Measurements from ENCODE around the gene XKR3. TPM values are rescaled to one million over a fixed set of nuclear protein-coding genes. Genes with fewer than 3 reads are reported as not detected.

The XKR3 gene
- total and polyA plus RNA-seq, 5 donors = not detected

- Histone ChIP-seq H3K27ac (ENCODE audit: low read length) (no peak overlapping the region), H3K27me3 (ENCODE audit: control insufficient read depth, insufficient read depth) (no peaks in the 10 kb centered on the region), H3K9me3 (ENCODE audit: control insufficient read depth, low read length) (no peaks in the 10 kb centered on the region), H3K4me1 (ENCODE audit: control insufficient read depth, insufficient read depth, low read length) (no peaks in the 10 kb centered on the region), H3K4me3 (ENCODE audit: low read length) (no peak overlapping the region)
- 64% methylated on average over 1 of the region's 1 CpG for WGBS
- ATAC-seq = no peak
- peak in 1 of 3 donors; percentile 36 for DNase-seq
- intact Hi-C loops (cut with DNase I) = no loop called here
Measured at GRCh38 chr22:16834971-16835370, 9.8 kb upstream of the XKR3 start.

DNA sequence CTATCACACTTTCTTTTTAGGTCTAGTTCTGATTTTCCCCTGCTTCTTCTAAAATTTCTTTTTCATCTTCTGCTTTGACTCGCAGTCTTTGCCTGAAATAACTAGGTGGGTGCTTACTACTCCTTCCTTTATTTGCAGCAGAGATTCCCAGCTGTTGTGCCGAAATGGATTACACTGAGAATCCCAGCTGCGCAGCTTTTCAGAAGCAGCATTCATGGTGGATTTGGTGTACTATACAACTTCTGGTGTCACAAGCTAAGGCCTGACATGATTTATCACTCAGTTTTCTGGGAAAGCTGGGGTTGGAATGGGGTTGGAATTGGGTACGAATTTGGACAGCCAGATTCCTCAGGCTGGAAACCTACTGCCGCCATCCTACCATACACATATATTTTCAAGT lies 6.0 kb upstream of the XKR3 start:
- 85% methylated on average over 5 of the region's 5 CpGs for WGBS
- intact Hi-C loops (cut with DNase I) = no loop called here
- no peak for ATAC-seq

GRCh38 chr22:16829985-16830384 lies 4.8 kb upstream of the XKR3 start:
- Histone ChIP-seq H3K27ac (ENCODE audit: low read length) (no peak overlapping the region), H3K9me3 (ENCODE audit: control insufficient read depth, low read length) (no peaks in the 10 kb centered on the region), H3K4me3 (ENCODE audit: low read length) (no peak overlapping the region), H3K4me1 (ENCODE audit: control insufficient read depth, insufficient read depth, low read length) (no peaks in the 10 kb centered on the region), H3K27me3 (ENCODE audit: control insufficient read depth, insufficient read depth) (no peaks in the 10 kb centered on the region)
- intact Hi-C loops (cut with DNase I) = no loop called here
- 84% methylated on average over 3 of the region's 3 CpGs for WGBS
- no peak for DNase-seq
- ATAC-seq = no peak

More for the DNA sequence above, 6.0 kb upstream of the XKR3 start:
- DNase-seq = no peak
- no peaks in the 10 kb centered on the region for H3K27me3 ChIP-seq (ENCODE audit: control insufficient read depth, insufficient read depth)
- no peak overlapping the region for H3K4me3 ChIP-seq (ENCODE audit: low read length)
- no peak overlapping the region for H3K27ac ChIP-seq (ENCODE audit: low read length)
- no peaks in the 10 kb centered on the region for H3K9me3 ChIP-seq (ENCODE audit: control insufficient read depth, low read length)
- no peaks in the 10 kb centered on the region for H3K4me1 ChIP-seq (ENCODE audit: control insufficient read depth, insufficient read depth, low read length)

GRCh38 chr22:16828876-16829275 lies 3.7 kb upstream of the XKR3 start:
- Histone ChIP-seq H3K27ac (ENCODE audit: low read length) (no peak overlapping the region), H3K27me3 (ENCODE audit: control insufficient read depth, insufficient read depth) (no peaks in the 10 kb centered on the region), H3K4me1 (ENCODE audit: control insufficient read depth, insufficient read depth, low read length) (no peaks in the 10 kb centered on the region), H3K4me3 (ENCODE audit: low read length) (no peak overlapping the region), H3K9me3 (ENCODE audit: control insufficient read depth, low read length) (no peaks in the 10 kb centered on the region)
- DNase-seq = no peak
- WGBS = 74% methylated on average over 4 of the region's 4 CpGs
- intact Hi-C loops (cut with DNase I) = no loop called here
- no peak for ATAC-seq

DNA sequence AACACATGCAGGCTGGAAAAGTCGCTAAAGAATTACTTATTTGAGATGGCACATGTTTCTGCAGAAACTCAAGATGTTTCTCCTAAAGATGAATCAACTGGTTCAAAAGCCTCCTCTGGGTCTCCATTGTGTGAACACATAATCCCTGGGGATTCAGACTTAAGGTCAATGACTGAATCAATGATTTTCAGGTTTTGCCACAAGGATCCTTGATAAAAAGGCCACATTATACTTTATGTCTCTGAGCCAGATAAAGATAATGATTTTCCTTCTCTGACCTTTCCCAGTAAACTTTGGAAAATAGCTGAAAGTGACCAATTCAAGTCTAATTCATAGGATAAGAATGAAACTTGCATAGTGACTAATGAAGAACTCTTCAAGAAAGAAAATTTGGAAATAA lies 2.3 kb upstream of the XKR3 start:
- WGBS = 81% methylated on average over 1 of the region's 1 CpG
- Histone ChIP-seq H3K4me3 (ENCODE audit: low read length) (no peak overlapping the region), H3K4me1 (ENCODE audit: control insufficient read depth, insufficient read depth, low read length) (no peaks in the 10 kb centered on the region), H3K27ac (ENCODE audit: low read length) (no peak overlapping the region), H3K27me3 (ENCODE audit: control insufficient read depth, insufficient read depth) (no peaks in the 10 kb centered on the region), H3K9me3 (ENCODE audit: control insufficient read depth, low read length) (no peaks in the 10 kb centered on the region)
- intact Hi-C loops (cut with DNase I) = no loop called here
- ATAC-seq (no peak), DNase-seq (no peak)

DNA sequence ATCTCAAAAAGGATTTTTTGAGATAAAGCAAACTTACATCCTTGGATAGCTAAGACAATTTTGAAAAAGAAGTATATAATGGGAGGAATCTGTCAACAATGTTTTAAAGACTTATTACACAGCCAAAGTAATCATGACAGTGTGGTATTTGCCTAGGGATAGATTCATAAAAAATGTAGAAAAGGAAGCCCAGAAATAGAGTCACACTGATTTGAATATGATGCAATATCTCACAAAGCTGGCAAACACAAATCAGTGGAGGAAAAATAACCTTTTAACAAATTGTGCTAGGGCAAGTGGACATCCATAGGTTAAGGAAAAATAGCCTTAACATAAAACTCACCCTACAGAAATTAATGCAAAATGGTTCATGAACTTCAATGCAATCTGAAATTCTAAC lies 6.0 kb downstream of the XKR3 start:
- H3K9me3 ChIP-seq (ENCODE audit: control insufficient read depth, low read length) = no peaks in the 10 kb centered on the region
- no peaks in the 10 kb centered on the region for H3K4me1 ChIP-seq (ENCODE audit: control insufficient read depth, insufficient read depth, low read length)
- ATAC-seq (peak in 1 of 2 donors; percentile 61), DNase-seq (no peak)
- H3K27me3 ChIP-seq (ENCODE audit: control insufficient read depth, insufficient read depth) = no peaks in the 10 kb centered on the region
- H3K27ac ChIP-seq (ENCODE audit: low read length) = no peak overlapping the region
- H3K4me3 ChIP-seq (ENCODE audit: low read length) = no peak overlapping the region
- intact Hi-C loops (cut with DNase I) = no loop called here

- no peak overlapping the region for H3K4me3 ChIP-seq (ENCODE audit: low read length)
- peak in 1 of 2 donors; percentile 60 for ATAC-seq
- WGBS = 64% methylated on average over 2 of the region's 2 CpGs
- H3K4me1 ChIP-seq (ENCODE audit: control insufficient read depth, insufficient read depth, low read length) = no peaks in the 10 kb centered on the region
- H3K9me3 ChIP-seq (ENCODE audit: control insufficient read depth, low read length) = no peaks in the 10 kb centered on the region
- no peak overlapping the region for H3K27ac ChIP-seq (ENCODE audit: low read length)
- intact Hi-C loops (cut with DNase I) = no loop called here
- DNase-seq = no peak
- H3K27me3 ChIP-seq (ENCODE audit: control insufficient read depth, insufficient read depth) = no peaks in the 10 kb centered on the region
Measured at GRCh38 chr22:16818538-16818937, 6.7 kb downstream of the XKR3 start.

GRCh38 chr22:16815073-16815472 lies 10.1 kb downstream of the XKR3 start:
- Histone ChIP-seq H3K4me1 (ENCODE audit: control insufficient read depth, insufficient read depth, low read length) (no peaks in the 10 kb centered on the region), H3K4me3 (ENCODE audit: low read length) (no peak overlapping the region)
- 51% methylated on average over 1 of the region's 1 CpG for WGBS

DNA sequence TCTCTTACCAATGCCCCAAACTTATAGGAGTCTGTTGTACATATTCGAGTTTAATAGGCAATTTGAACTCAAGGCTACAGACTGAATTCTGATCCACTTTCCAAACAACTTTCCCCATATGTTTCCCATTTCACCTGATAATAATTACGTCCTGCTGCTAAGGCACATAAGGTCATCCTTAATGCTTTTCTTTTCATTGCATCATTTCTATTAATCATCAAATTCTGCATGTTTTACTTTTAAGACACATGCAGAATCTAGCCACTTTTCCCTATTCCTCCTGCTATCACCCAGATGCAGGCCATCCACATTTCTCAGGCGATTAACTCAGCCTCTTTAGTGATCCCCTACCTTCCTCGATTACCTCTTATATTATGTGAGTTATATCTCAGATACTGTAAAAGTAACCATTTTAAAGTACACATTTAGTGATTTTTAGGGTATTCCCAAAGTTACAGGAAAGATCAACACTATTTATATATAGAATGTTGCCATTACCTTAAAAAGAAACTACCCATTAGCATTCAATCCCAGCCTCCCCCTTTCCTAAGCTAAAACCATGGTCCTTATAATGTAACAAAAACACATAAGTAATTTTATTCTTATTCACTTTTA lies 14.9 kb downstream of the XKR3 start:
- no peak overlapping the region for H3K4me3 ChIP-seq (ENCODE audit: low read length)
- no peaks in the 10 kb centered on the region for H3K4me1 ChIP-seq (ENCODE audit: control insufficient read depth, insufficient read depth, low read length)
- no peak overlapping the region for H3K27ac ChIP-seq (ENCODE audit: low read length)
- WGBS = 73% methylated on average over 4 of the region's 4 CpGs
- ATAC-seq (no peak), DNase-seq (no peak)
- intact Hi-C loops (cut with DNase I) = no loop called here
- H3K9me3 ChIP-seq (ENCODE audit: control insufficient read depth, low read length) = no peaks in the 10 kb centered on the region
- H3K27me3 ChIP-seq (ENCODE audit: control insufficient read depth, insufficient read depth) = no peaks in the 10 kb centered on the region

More at GRCh38 chr22:16815073-16815472, 10.1 kb downstream of the XKR3 start:
- intact Hi-C loops (cut with DNase I) = no loop called here
- DNase-seq (no peak), ATAC-seq (no peak)
- Histone ChIP-seq H3K9me3 (ENCODE audit: control insufficient read depth, low read length) (no peaks in the 10 kb centered on the region), H3K27ac (ENCODE audit: low read length) (no peak overlapping the region), H3K27me3 (ENCODE audit: control insufficient read depth, insufficient read depth) (no peaks in the 10 kb centered on the region)

- Histone ChIP-seq H3K27ac (ENCODE audit: low read length) (no peak overlapping the region), H3K4me1 (ENCODE audit: control insufficient read depth, insufficient read depth, low read length) (no peaks in the 10 kb centered on the region), H3K27me3 (ENCODE audit: control insufficient read depth, insufficient read depth) (no peaks in the 10 kb centered on the region), H3K4me3 (ENCODE audit: low read length) (no peak overlapping the region), H3K9me3 (ENCODE audit: control insufficient read depth, low read length) (no peaks in the 10 kb centered on the region)
- 53% methylated on average over 2 of the region's 2 CpGs for WGBS
- ATAC-seq = no peak
- DNase-seq = no peak
- intact Hi-C loops (cut with DNase I) = no loop called here
Measured at GRCh38 chr22:16808744-16809143, 16.5 kb downstream of the XKR3 start.

DNA sequence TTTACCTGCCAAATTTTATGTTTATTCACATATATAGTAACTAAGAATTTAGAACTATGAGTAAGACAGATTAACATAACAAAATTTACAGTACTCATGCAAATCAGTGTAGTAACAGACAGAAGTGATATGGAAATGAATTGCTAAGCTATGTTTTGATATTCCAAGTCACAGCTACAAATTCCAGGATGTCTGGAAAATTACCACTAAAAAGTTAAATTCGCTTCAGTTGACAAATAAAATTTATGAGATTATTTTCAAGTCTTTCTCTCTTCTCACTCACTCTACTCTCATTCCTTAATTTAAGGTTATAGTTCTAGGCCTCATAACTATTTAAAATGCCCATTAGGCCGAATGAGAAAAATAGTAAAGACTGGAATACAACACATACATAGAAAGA lies 18.1 kb downstream of the XKR3 start:
- Histone ChIP-seq H3K9me3 (ENCODE audit: control insufficient read depth, low read length) (no peaks in the 10 kb centered on the region), H3K4me3 (ENCODE audit: low read length) (no peak overlapping the region), H3K4me1 (ENCODE audit: control insufficient read depth, insufficient read depth, low read length) (no peaks in the 10 kb centered on the region), H3K27me3 (ENCODE audit: control insufficient read depth, insufficient read depth) (no peaks in the 10 kb centered on the region), H3K27ac (ENCODE audit: low read length) (no peak overlapping the region)
- intact Hi-C loops (cut with DNase I) = no loop called here
- WGBS = 51% methylated on average over 2 of the region's 2 CpGs
- DNase-seq = no peak
- no peak for ATAC-seq

- no peak overlapping the region for H3K4me3 ChIP-seq (ENCODE audit: low read length)
- no peak overlapping the region for H3K27ac ChIP-seq (ENCODE audit: low read length)
- no peaks in the 10 kb centered on the region for H3K4me1 ChIP-seq (ENCODE audit: control insufficient read depth, insufficient read depth, low read length)
- H3K27me3 ChIP-seq (ENCODE audit: control insufficient read depth, insufficient read depth) = no peaks in the 10 kb centered on the region
- ATAC-seq = no peak
- WGBS = 78% methylated on average over 5 of the region's 5 CpGs
- DNase-seq = no peak
- intact Hi-C loops (cut with DNase I) = no loop called here
- H3K9me3 ChIP-seq (ENCODE audit: control insufficient read depth, low read length) = no peaks in the 10 kb centered on the region
Measured at GRCh38 chr22:16806401-16806800, 18.8 kb downstream of the XKR3 start.

Data from right cardiac atrium (tissue), 5 donors.